ENCODE measurements around the gene SDR9C7. TPM values are rescaled to one million over a fixed set of nuclear protein-coding genes. Genes with fewer than 3 reads are reported as not detected.
A peak's percentile ranks its signal among the peaks of the same experiment; 100 is the strongest.
"Not testable (repeated sequence)": the region's sequence is repeated elsewhere in the genome, so short reads cannot be mapped to it uniquely, and the experiment has no call there.

SDR9C7 gene
- total RNA-seq, 4 donors from 2014 or later, result 6.2 to 75.6 (median 51.1) TPM

GRCh38 chr12:56880125-56880992, 53.8 kb downstream of the SDR9C7 start:
- H3K9me3 ChIP-seq, result peaks cover 12% of the 10 kb centered on the region
- DNase-seq (ENCODE audit: low spot score in 2 of 2), result no peak
- TF ChIP-seq POLR2AphosphoS5 (IDR thresholded peaks at IDR 0.05) (no peak), POLR2A (IDR thresholded peaks at IDR 0.05) (no peak)
- 58% methylated on average over 1 of the region's 1 CpG for WGBS
- H3K27ac ChIP-seq, result no peak overlapping the region
- no peaks in the 10 kb centered on the region for H3K36me3 ChIP-seq
- H3K4me3 ChIP-seq, result no peak overlapping the region
- no peaks in the 10 kb centered on the region for H3K27me3 ChIP-seq
- H3K4me1 ChIP-seq, result no peaks in the 10 kb centered on the region

- H3K4me1 ChIP-seq, H3K4me3 ChIP-seq, H3K36me3 ChIP-seq, H3K27ac ChIP-seq, H3K27me3 ChIP-seq: not testable (repeated sequence)
- H3K9me3 ChIP-seq, result peaks cover 12% of the 10 kb centered on the region
- DNase-seq (ENCODE audit: low spot score in 2 of 2), result peak in 1 of 2 donors; percentile 59
- WGBS, result 85% methylated on average over 9 of the region's 28 CpGs
Observed at GRCh38 chr12:56879240-56880124, 54.7 kb downstream of the SDR9C7 start.

GRCh38 chr12:56878010-56878339, 56.2 kb downstream of the SDR9C7 start:
- TF ChIP-seq POLR2AphosphoS5 (IDR thresholded peaks at IDR 0.05), result no peak
- TF ChIP-seq POLR2A (IDR thresholded peaks at IDR 0.05), result no peak
- TF ChIP-seq CTCF (IDR thresholded peaks at IDR 0.05), result no peak
- TF ChIP-seq EP300 (IDR thresholded peaks at IDR 0.05), result no peak
- H3K4me1 ChIP-seq, result no peaks in the 10 kb centered on the region
- H3K4me3 ChIP-seq, result no peak overlapping the region
- no peaks in the 10 kb centered on the region for H3K27me3 ChIP-seq
- H3K36me3 ChIP-seq, result no peaks in the 10 kb centered on the region
- DNase-seq (ENCODE audit: low spot score in 2 of 2), result no peak
- H3K27ac ChIP-seq, result no peak overlapping the region
- peaks cover 12% of the 10 kb centered on the region for H3K9me3 ChIP-seq

GRCh38 chr12:56877195-56878009, 56.8 kb downstream of the SDR9C7 start:
- TF ChIP-seq EP300 (IDR thresholded peaks at IDR 0.05), result no peak
- no peak for TF ChIP-seq POLR2A (IDR thresholded peaks at IDR 0.05)
- no peak for TF ChIP-seq POLR2AphosphoS5 (IDR thresholded peaks at IDR 0.05)
- TF ChIP-seq CTCF (IDR thresholded peaks at IDR 0.05), result no peak
- no peaks in the 10 kb centered on the region for H3K36me3 ChIP-seq
- no peak overlapping the region for H3K27ac ChIP-seq
- WGBS, result 26% methylated on average over 1 of the region's 1 CpG
- H3K4me1 ChIP-seq, result no peaks in the 10 kb centered on the region
- no peak for DNase-seq (ENCODE audit: low spot score in 2 of 2)
- no peak overlapping the region for H3K4me3 ChIP-seq
- H3K9me3 ChIP-seq, result peaks cover 12% of the 10 kb centered on the region
- no peaks in the 10 kb centered on the region for H3K27me3 ChIP-seq

- Histone ChIP-seq H3K4me3 (no peak overlapping the region), H3K9me3 (no peaks in the 10 kb centered on the region), H3K27ac (no peak overlapping the region), H3K4me1 (no peaks in the 10 kb centered on the region), H3K36me3 (no peaks in the 10 kb centered on the region), H3K27me3 (no peaks in the 10 kb centered on the region)
- 57% methylated on average over 1 of the region's 1 CpG for WGBS
- no peak for DNase-seq (ENCODE audit: low spot score in 2 of 2)
- TF ChIP-seq EP300 (IDR thresholded peaks at IDR 0.05), result no peak
- TF ChIP-seq POLR2AphosphoS5 (IDR thresholded peaks at IDR 0.05), result no peak
- no peak for TF ChIP-seq CTCF (IDR thresholded peaks at IDR 0.05)
- TF ChIP-seq POLR2A (IDR thresholded peaks at IDR 0.05), result no peak
Observed at GRCh38 chr12:56874821-56875220, 59.4 kb downstream of the SDR9C7 start.
